Fibroblast of peridontal ligament (primary cell): ENCODE measurements around the gene GNPDA1.
A peak's percentile ranks its signal among the peaks of the same experiment; 100 is the strongest.

ENCODE experiments used
- DNase-seq: peaks from one replicate; pipeline ENCODE4 v3.0.0-alpha.2; 2010; ENCODE audit errors: extremely low read depth

Gene GNPDA1

GRCh38 chr5:141994511-141995136 lies 18.2 kb downstream of the GNPDA1 start:
- no peak for DNase-seq

GRCh38 chr5:141992349-141992963 lies 20.4 kb downstream of the GNPDA1 start:
- peak; percentile 76 for DNase-seq

GRCh38 chr5:141989720-141990119 lies 23.1 kb downstream of the GNPDA1 start:
- no peak for DNase-seq

GRCh38 chr5:141986072-141986471 lies 26.8 kb downstream of the GNPDA1 start:
- no peak for DNase-seq

- no peak for DNase-seq
Observed at GRCh38 chr5:141982626-141983025, 30.2 kb downstream of the GNPDA1 start.

- DNase-seq: no peak
Observed at GRCh38 chr5:141978389-141978788, 34.4 kb downstream of the GNPDA1 start.

GRCh38 chr5:141976176-141976575 lies 36.7 kb downstream of the GNPDA1 start:
- DNase-seq: no peak

GRCh38 chr5:141973871-141974595 lies 38.8 kb downstream of the GNPDA1 start:
- DNase-seq: peak; percentile 63

- DNase-seq: no peak
Observed at GRCh38 chr5:141969783-141970771, 42.8 kb downstream of the GNPDA1 start.

- peak; percentile 85 for DNase-seq
Observed at GRCh38 chr5:141968914-141969608, 43.8 kb downstream of the GNPDA1 start, which contains the start of gene RNF14. Gene RNF14, plus strand, starts transcription at chr5:141969105. Its CDS starts 4,484 bp downstream, at chr5:141973589.

- DNase-seq: no peak
Observed at GRCh38 chr5:141966963-141967333, 45.9 kb downstream of the GNPDA1 start.

- DNase-seq: no peak
Observed at GRCh38 chr5:141966275-141966962, 46.4 kb downstream of the GNPDA1 start.

GRCh38 chr5:141965071-141965470 lies 47.8 kb downstream of the GNPDA1 start:
- no peak for DNase-seq

- no peak for DNase-seq
Observed at GRCh38 chr5:141963701-141964100, 49.1 kb downstream of the GNPDA1 start.

GRCh38 chr5:141961466-141961865 lies 51.4 kb downstream of the GNPDA1 start:
- DNase-seq: no peak

- DNase-seq: peak; percentile 87
Observed at GRCh38 chr5:141960449-141961323, 52.1 kb downstream of the GNPDA1 start.

GRCh38 chr5:141960018-141960417 lies 52.8 kb downstream of the GNPDA1 start:
- DNase-seq: no peak

- no peak for DNase-seq
Observed at GRCh38 chr5:141958546-141959172, 54.2 kb downstream of the GNPDA1 start.

GRCh38 chr5:141958113-141958512 lies 54.7 kb downstream of the GNPDA1 start, which contains the start of gene PCDH12:
Gene PCDH12, minus strand, starts transcription at chr5:141958202. Its CDS starts 351 bp downstream, at chr5:141957851.
- no peak for DNase-seq
